ENCODE data around the gene SLC1A1.

SLC1A1 gene

GRCh38 chr9:4547016-4547415 lies 56.7 kb downstream of the SLC1A1 start:
- DNase-seq = no peak

GRCh38 chr9:4548811-4549725 lies 58.8 kb downstream of the SLC1A1 start:
- no peak for DNase-seq

GRCh38 chr9:4549751-4550295 lies 59.6 kb downstream of the SLC1A1 start:
- no peak for DNase-seq

- no peak for DNase-seq
These were observed 60.7 kb downstream of the SLC1A1 start for GRCh38 chr9:4550777-4551484.

GRCh38 chr9:4553951-4554381 lies 63.7 kb downstream of the SLC1A1 start:
- DNase-seq = no peak

- DNase-seq = no peak
These were observed 65.0 kb downstream of the SLC1A1 start for GRCh38 chr9:4555236-4555635.

GRCh38 chr9:4558371-4558998 lies 68.2 kb downstream of the SLC1A1 start:
- DNase-seq = no peak

GRCh38 chr9:4559261-4560182 lies 69.3 kb downstream of the SLC1A1 start:
- DNase-seq = no peak

GRCh38 chr9:4563105-4563504 lies 72.8 kb downstream of the SLC1A1 start:
- no peak for DNase-seq

- DNase-seq = no peak
These were observed 76.5 kb downstream of the SLC1A1 start for GRCh38 chr9:4566806-4567205.

GRCh38 chr9:4567601-4568000 lies 77.3 kb downstream of the SLC1A1 start:
- no peak for DNase-seq

GRCh38 chr9:4569101-4569500 lies 78.8 kb downstream of the SLC1A1 start:
- DNase-seq = no peak

GRCh38 chr9:4572184-4572826 lies 82.0 kb downstream of the SLC1A1 start:
- no peak for DNase-seq

GRCh38 chr9:4573176-4573575 lies 82.9 kb downstream of the SLC1A1 start:
- DNase-seq = no peak

- no peak for DNase-seq
These were observed 83.5 kb downstream of the SLC1A1 start for GRCh38 chr9:4573634-4574389.

- no peak for DNase-seq
These were observed 84.5 kb downstream of the SLC1A1 start for GRCh38 chr9:4574657-4575243.

GRCh38 chr9:4575997-4576396 lies 85.7 kb downstream of the SLC1A1 start:
- no peak for DNase-seq

- no peak for DNase-seq
These were observed 86.2 kb downstream of the SLC1A1 start for GRCh38 chr9:4576448-4576847.

- DNase-seq = no peak
These were observed 88.7 kb downstream of the SLC1A1 start for GRCh38 chr9:4579001-4579400.

- no peak for DNase-seq
These were observed 90.9 kb downstream of the SLC1A1 start for GRCh38 chr9:4581035-4581760.
